Activated naive CD4-positive, alpha-beta T cell (primary cell): ENCODE measurements around the gene ITGA1.
"Not testable (repeated sequence)": the region's sequence is repeated elsewhere in the genome, so short reads cannot be mapped to it uniquely, and the experiment has no call there.

Source experiments
- DNase-seq, 4 experiments: peaks; one replicate each; lab custom pipeline; 2025; lab: John Stamatoyannopoulos, UW

ITGA1 gene

GRCh38 chr5:52865991-52866390, 78.3 kb downstream of the ITGA1 start:
- not testable (repeated sequence) for DNase-seq

DNA sequence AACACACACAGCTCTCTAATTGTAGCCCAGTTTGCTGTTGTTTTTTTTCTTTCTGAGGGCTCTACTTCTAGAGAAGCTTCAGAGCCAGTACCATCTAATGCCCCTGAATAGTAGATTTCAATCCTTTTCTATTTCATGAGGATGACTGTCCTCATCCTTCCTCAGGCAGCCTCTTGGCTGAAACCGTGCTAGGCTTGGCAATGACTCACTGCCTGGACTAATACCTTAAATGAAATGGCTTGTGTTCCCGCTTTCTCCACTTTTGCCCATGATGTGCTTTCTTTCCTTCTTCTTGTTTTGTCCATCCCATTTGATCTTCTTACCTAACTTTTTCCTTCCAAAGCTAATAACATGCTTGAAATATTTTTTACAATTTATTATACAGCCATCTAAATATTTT, 80.1 kb downstream of the ITGA1 start:
- DNase-seq: no peak

- no peak for DNase-seq
Observed at GRCh38 chr5:52868417-52868816, 80.7 kb downstream of the ITGA1 start.

- no peak for DNase-seq
Observed at GRCh38 chr5:52869391-52869790, 81.7 kb downstream of the ITGA1 start.

GRCh38 chr5:52870448-52870847, 82.7 kb downstream of the ITGA1 start:
- no peak for DNase-seq

GRCh38 chr5:52875827-52876226, 88.1 kb downstream of the ITGA1 start:
- no peak for DNase-seq

DNA sequence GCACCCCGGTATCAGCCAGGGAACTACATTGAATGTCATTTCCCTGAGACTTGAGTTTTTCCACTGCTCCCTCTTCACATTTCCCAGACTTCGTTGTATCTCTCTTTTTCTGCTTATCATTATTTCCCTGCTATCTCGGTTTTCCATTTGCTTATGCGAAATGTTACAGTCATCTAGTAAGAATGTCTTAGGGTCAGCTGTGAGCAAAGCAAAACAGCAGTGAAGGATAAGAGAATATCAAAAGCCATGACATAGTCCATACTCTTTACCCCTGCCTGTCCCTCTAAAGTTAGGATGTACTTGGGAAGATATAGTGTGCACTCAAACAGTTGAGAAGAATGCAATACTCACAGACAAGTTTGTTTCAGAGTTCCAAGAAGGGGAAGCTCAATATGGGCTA, 88.7 kb downstream of the ITGA1 start:
- DNase-seq: no peak

- DNase-seq: no peak
Observed at GRCh38 chr5:52878656-52879055, 90.9 kb downstream of the ITGA1 start.

DNA sequence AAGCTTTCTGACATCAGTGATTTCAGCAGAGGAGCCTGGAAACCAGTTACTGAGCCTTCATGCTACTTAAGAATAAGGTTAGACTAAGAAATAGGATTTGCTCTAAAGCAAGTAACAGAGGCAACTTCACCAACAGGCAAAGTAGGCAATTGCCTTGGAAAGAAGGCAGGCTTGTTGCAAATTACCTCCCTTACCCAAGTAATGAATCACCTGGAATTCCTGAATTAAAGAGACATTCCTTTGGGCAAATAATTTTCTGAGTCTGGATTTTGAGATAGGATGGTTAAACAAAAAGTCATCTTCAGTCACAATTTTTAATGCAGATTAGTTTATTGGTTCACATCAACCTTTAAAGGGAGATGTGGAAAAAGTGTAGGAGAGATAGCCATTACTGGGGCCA, 92.8 kb downstream of the ITGA1 start:
- DNase-seq: no peak

GRCh38 chr5:52881468-52881867, 93.8 kb downstream of the ITGA1 start:
- no peak for DNase-seq

DNA sequence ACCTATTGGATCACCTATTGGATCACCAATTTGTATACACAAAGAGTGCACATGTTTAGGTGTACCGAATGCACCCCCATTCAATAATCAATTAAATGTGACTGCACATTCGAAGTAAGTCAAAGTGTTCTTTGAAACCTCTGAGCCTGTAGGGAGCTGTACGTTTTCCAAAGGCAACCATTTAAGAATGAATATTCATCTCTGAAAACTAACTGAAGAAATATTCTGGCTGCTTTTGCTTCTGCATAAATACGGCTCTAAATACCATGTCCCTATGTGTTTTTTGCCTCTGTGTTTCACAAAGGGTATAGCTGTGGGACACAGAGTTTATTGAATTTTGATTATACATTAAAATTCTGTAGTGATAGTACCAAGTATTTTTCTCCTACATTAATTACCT, 95.4 kb downstream of the ITGA1 start:
- no peak for DNase-seq

GRCh38 chr5:52884453-52884852, 96.7 kb downstream of the ITGA1 start:
- DNase-seq: no peak

GRCh38 chr5:52885614-52886013, 97.9 kb downstream of the ITGA1 start:
- no peak for DNase-seq

DNA sequence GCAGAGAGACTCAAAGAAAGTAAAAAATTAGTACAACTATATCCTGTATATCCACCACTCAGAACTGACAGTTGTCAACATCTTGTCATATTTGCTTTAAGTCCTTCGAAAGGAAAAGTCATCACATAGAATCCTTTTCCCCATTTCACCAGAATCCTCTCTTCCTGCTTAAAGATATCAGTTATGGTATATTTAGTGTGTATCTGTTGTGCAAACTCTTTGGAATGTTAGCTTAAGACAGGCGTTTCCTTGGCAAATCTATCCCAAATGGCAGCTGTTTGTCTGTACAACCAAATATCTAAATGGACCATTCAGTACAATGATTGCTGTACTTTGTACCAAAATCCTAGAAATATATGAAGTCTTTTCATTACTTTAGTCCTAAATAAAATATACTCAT, 98.5 kb downstream of the ITGA1 start:
- no peak for DNase-seq

DNA sequence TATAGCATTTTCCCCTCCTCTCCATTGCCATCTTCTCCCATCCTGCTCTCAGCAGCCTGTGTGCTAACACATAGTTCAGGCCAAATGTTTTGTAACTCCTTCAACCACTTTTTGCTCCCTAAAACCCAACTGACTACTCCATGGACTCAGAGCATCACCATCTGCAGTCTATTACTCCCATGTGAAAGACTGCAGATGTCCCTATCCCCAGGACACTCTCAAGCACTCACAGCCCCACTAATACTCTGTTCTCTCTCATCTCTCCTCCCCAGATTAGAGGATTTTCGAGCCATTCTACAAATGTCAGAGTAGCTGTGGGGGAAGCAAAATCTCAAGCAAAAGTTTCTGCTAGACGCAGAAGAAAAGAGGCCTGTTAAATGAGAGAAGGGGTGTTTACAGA, 99.3 kb downstream of the ITGA1 start:
- no peak for DNase-seq

DNA sequence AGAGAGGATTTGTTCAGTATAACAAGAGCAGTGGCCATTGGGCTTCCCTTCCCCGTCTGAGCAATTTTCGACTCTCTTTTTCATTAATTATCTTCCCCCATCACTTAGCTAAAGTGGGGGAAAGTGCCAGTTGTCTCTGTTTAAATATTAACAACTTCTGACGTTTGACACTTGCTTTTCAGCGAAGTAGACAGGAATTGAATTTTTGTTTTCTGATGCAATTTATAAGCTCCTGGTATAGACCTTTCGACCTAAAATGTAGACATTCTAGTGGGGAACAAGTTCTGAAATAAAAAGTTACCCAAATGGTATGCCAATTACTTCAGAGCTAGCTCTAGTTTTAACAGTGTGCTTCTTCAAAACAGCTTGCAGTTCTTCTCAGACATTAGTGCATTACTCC, 100.6 kb downstream of the ITGA1 start:
- no peak for DNase-seq

DNA sequence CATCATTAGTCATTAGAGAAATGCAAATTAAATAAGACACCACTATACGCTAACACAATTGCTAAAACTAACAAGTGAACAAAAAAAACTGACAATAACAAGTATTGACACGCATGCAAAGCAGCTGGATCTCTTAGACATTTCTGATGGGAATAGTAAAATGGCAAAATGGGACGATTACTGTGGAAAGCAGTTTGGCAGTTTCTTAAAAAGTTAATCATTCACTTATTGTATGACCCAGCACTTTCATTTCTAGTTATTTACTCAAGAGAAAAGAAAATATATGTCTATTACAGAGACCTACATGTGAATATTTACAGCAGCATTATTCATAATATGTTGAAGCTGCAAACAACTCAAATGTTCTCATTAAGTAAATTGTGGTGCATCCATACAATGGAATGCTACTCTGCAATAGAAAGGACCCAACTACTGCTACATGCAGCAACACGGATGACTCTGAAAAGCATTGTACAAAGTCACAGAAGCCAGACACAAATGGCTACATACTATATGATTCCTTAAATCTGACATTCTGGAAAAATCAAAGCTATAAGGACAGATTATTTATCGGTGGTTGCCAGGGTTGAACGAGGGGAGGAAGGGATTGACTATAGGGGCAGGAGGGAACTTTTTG, 104.6 kb downstream of the ITGA1 start:
- DNase-seq: no peak

DNA sequence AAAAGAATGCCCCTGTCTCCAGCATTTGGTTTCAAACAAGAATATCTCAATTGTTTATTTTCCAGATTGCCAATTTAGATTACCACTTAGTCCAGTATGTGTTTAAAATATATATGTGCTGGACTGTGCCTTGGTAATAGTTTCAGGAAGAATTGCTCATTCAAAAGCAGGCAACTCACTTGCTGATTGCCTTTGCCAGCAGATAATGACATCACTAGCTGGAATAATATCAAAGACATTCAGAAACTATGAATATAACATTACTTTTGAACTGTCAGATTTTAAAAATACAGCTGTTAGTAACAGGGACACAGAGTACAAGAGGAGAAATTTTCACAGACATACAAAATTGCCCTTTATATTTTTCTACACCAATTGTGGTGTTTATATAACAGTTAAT, 105.4 kb downstream of the ITGA1 start:
- DNase-seq: no peak

GRCh38 chr5:52893863-52894262, 106.1 kb downstream of the ITGA1 start:
- no peak for DNase-seq

GRCh38 chr5:52894451-52894850, 106.7 kb downstream of the ITGA1 start:
- DNase-seq: no peak

GRCh38 chr5:52895075-52895474, 107.4 kb downstream of the ITGA1 start:
- no peak for DNase-seq

- DNase-seq: no peak
Observed at GRCh38 chr5:52895572-52896413, 108.1 kb downstream of the ITGA1 start.

GRCh38 chr5:52896534-52897237, 109.0 kb downstream of the ITGA1 start:
- DNase-seq: no peak
